BJ (cell line): Measurements from ENCODE around the gene WDTC1. TPM values are rescaled to one million over a fixed set of nuclear protein-coding genes. Genes with fewer than 3 reads are reported as not detected.

Experiments used
- CTCF ChIA-PET: fragments of 350-600 bp; formaldehyde crosslinking; extraction: SDS; loops from one replicate; lab custom pipeline; 2021; ENCODE audit warnings: antibody characterized with exemption, inconsistent platforms; lab: Yijun Ruan, JAX
- POLR2A ChIA-PET: fragments of 300-600 bp; sonication (Branson Sonifier 250); formaldehyde crosslinking; extraction: SDS; loops from one replicate; lab custom pipeline; 2021; ENCODE audit warnings: antibody characterized with exemption; lab: Charles Lee
- DNase-seq: peaks from one replicate; pipeline ENCODE4 v3.0.0-alpha.2; 2011; ENCODE audit warnings: low read depth
- H3K27me3 ChIP-seq: 2 replicates; pipeline ENCODE4 v1.6.0; 2011; ENCODE audit warnings: low read length; ENCODE audit not compliant: control insufficient read depth, insufficient read depth
- H3K36me3 ChIP-seq: 2 replicates; pipeline ENCODE4 v1.5.1; 2011; ENCODE audit warnings: low read length; ENCODE audit not compliant: control insufficient read depth, insufficient read depth
- H3K4me3 ChIP-seq: 2 replicates; pipeline ENCODE4 v1.5.1; 2011; ENCODE audit warnings: low read depth, mild to moderate bottlenecking, control low read depth, low read length
- CTCF ChIP-seq: IDR thresholded peaks from 2 replicates; pipeline ENCODE4 v1.5.1; 2011; ENCODE audit warnings: low read depth, mild to moderate bottlenecking, control low read depth, inconsistent platforms, low read length, moderate library complexity; ENCODE audit not compliant: insufficient read depth
- polyA plus RNA-seq: library from polyadenylated mRNA; depleted of rRNA; stranded (reverse); fragments of >200 nt; gene quantifications from 2 replicates; pipeline ENCODE4 v1.2.3, GENCODE V29; 2011

WDTC1 gene
- polyA plus RNA-seq, 1 experiment = 16.4 TPM

- no peak for DNase-seq
- Histone ChIP-seq H3K36me3 (peaks cover 15% of the 10 kb centered on the region), H3K27me3 (no peaks in the 10 kb centered on the region), H3K4me3 (no peak overlapping the region)
- ChIA-PET POLR2A (interaction anchor here (0.6 to 1.7 kb wide), 4 partner anchors 37 to 361 kb away, joined by 3 to 5 read pairs (median 4); partner anchors contain the start of gene MAP3K6), CTCF (interaction anchor here (0.5 to 18.3 kb wide), 27 partner anchors 9 to 1502 kb away, joined by 3 to 353 read pairs (median 16); partner anchors contain the start of genes AHDC1, CD164L2, GPR3 and MAP3K6)
- no peak for TF ChIP-seq CTCF
Measured at GRCh38 chr1:27298632-27299384, 64.4 kb downstream of the WDTC1 start.

GRCh38 chr1:27299385-27300271 is 65.2 kb downstream of the WDTC1 start:
- DNase-seq = peak; percentile 96
- peaks cover 11% of the 10 kb centered on the region for H3K36me3 ChIP-seq
- ChIA-PET POLR2A (interaction anchor here (0.6 to 1.7 kb wide), 6 partner anchors 38 to 1344 kb away, joined by 3 to 15 read pairs (median 5); partner anchors contain the start of genes MAP3K6 and TAF12), CTCF (interaction anchor here (0.5 to 18.3 kb wide), 41 partner anchors 9 to 1501 kb away, joined by 3 to 353 read pairs (median 6); partner anchors contain the start of genes AHDC1, CD164L2, FCN3 and GPR3)
- no peaks in the 10 kb centered on the region for H3K27me3 ChIP-seq
- no peak for TF ChIP-seq CTCF
- no peak overlapping the region for H3K4me3 ChIP-seq

GRCh38 chr1:27300341-27301051 is 66.1 kb downstream of the WDTC1 start:
- Histone ChIP-seq H3K36me3 (peaks cover 11% of the 10 kb centered on the region), H3K4me3 (no peak overlapping the region), H3K27me3 (no peaks in the 10 kb centered on the region)
- ChIA-PET POLR2A (interaction anchor here (0.6 to 1.7 kb wide), 2 partner anchors 66 to 367 kb away, joined by 5 to 26 read pairs; partner anchors contain the start of gene MAP3K6), CTCF (interaction anchor here (0.6 to 18.3 kb wide), 44 partner anchors 8 to 367 kb away, joined by 3 to 353 read pairs (median 6); partner anchors contain the start of genes AHDC1, CD164L2, FCN3 and GPR3)
- DNase-seq = peak; percentile 52
- peak; percentile 97 for TF ChIP-seq CTCF

GRCh38 chr1:27301052-27301422 is 66.6 kb downstream of the WDTC1 start:
- Histone ChIP-seq H3K36me3 (peaks cover 13% of the 10 kb centered on the region), H3K4me3 (no peak overlapping the region), H3K27me3 (no peaks in the 10 kb centered on the region)
- ChIA-PET POLR2A (no interaction called here), CTCF (interaction anchor here (0.5 to 18.3 kb wide), 34 partner anchors 9 to 367 kb away, joined by 3 to 353 read pairs (median 13); partner anchors contain the start of genes AHDC1, CD164L2, GPR3 and MAP3K6)
- TF ChIP-seq CTCF = no peak
- no peak for DNase-seq
